ES-I3 (cell line): ENCODE measurements around the gene MMRN1.

ENCODE experiments used
- H3K36me3 ChIP-seq: 2 replicates; pipeline ENCODE4 v1.6.1; 2013; ENCODE audit warnings: mild to moderate bottlenecking, low read length, control low read depth, moderate library complexity; ENCODE audit not compliant: insufficient read depth
- H3K4me1 ChIP-seq: 2 replicates; pipeline ENCODE4 v1.6.1; 2013; ENCODE audit warnings: mild to moderate bottlenecking, control low read depth, low read length; ENCODE audit not compliant: insufficient read depth
- H3K9ac ChIP-seq: 2 replicates; pipeline ENCODE4 v1.6.1; 2013; ENCODE audit warnings: low read depth, mild to moderate bottlenecking, low read length, moderate library complexity
- H3K9me3 ChIP-seq: 2 replicates; pipeline ENCODE4 v1.6.1; 2013; ENCODE audit warnings: mild to moderate bottlenecking, low read length, moderate library complexity; ENCODE audit not compliant: control insufficient read depth, insufficient read depth

The MMRN1 gene, protein sequence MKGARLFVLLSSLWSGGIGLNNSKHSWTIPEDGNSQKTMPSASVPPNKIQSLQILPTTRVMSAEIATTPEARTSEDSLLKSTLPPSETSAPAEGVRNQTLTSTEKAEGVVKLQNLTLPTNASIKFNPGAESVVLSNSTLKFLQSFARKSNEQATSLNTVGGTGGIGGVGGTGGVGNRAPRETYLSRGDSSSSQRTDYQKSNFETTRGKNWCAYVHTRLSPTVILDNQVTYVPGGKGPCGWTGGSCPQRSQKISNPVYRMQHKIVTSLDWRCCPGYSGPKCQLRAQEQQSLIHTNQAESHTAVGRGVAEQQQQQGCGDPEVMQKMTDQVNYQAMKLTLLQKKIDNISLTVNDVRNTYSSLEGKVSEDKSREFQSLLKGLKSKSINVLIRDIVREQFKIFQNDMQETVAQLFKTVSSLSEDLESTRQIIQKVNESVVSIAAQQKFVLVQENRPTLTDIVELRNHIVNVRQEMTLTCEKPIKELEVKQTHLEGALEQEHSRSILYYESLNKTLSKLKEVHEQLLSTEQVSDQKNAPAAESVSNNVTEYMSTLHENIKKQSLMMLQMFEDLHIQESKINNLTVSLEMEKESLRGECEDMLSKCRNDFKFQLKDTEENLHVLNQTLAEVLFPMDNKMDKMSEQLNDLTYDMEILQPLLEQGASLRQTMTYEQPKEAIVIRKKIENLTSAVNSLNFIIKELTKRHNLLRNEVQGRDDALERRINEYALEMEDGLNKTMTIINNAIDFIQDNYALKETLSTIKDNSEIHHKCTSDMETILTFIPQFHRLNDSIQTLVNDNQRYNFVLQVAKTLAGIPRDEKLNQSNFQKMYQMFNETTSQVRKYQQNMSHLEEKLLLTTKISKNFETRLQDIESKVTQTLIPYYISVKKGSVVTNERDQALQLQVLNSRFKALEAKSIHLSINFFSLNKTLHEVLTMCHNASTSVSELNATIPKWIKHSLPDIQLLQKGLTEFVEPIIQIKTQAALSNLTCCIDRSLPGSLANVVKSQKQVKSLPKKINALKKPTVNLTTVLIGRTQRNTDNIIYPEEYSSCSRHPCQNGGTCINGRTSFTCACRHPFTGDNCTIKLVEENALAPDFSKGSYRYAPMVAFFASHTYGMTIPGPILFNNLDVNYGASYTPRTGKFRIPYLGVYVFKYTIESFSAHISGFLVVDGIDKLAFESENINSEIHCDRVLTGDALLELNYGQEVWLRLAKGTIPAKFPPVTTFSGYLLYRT

GRCh38 chr4:89894649-89895550 is at the start of gene MMRN1:
Gene MMRN1, plus strand, starts transcription at chr4:89894854. Its CDS starts 118 bp downstream, at chr4:89894972.
- no peak within 1 kb of the TSS for H3K9ac ChIP-seq
- no peaks in the 10 kb centered on the region for H3K36me3 ChIP-seq
- H3K9me3 ChIP-seq, result no peaks in the 10 kb centered on the region
- peaks cover 4% of the 10 kb centered on the region; the same call in 1 of the 2 replicates for H3K4me1 ChIP-seq

GRCh38 chr4:89847571-89848325 is 46.9 kb upstream of the MMRN1 start:
- no peaks in the 10 kb centered on the region for H3K36me3 ChIP-seq
- no peak overlapping the region for H3K9ac ChIP-seq
- no peaks in the 10 kb centered on the region for H3K4me1 ChIP-seq
- H3K9me3 ChIP-seq, result 0 out of 2 replicates have a peak, but pooled peaks cover 2% of the 10 kb centered on the region

GRCh38 chr4:89855236-89855635 is 39.4 kb upstream of the MMRN1 start:
- peaks cover 4% of the 10 kb centered on the region; the same call in 1 of the 2 replicates for H3K9me3 ChIP-seq
- no peaks in the 10 kb centered on the region for H3K36me3 ChIP-seq
- no peaks in the 10 kb centered on the region for H3K4me1 ChIP-seq
- H3K9ac ChIP-seq, result no peak overlapping the region

DNA sequence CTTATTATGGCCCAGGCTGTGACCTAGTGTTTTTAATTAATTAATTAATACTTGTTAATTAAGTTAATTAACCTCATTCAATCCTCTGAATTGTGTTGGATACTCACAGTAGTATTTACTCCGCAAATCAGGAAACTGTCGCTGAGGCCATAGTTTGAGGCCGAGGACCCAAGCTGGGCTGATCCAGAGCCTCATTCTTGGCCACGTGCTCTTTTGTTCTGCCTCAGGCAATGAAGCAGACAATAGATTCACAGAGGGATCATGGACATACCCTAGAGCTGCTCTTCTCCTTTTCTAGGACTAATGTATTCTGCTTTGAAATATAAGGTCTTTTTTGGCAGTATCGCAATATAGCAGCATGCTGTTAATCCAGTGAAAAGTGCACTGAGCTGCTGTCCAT is 33.7 kb upstream of the MMRN1 start:
- Histone ChIP-seq H3K4me1 (no peaks in the 10 kb centered on the region), H3K9me3 (peaks cover 2% of the 10 kb centered on the region; the same call in 1 of the 2 replicates), H3K9ac (no peak overlapping the region), H3K36me3 (no peaks in the 10 kb centered on the region)

GRCh38 chr4:89863533-89863932 is 31.1 kb upstream of the MMRN1 start:
- Histone ChIP-seq H3K9ac (no peak overlapping the region), H3K36me3 (no peaks in the 10 kb centered on the region), H3K9me3 (no peaks in the 10 kb centered on the region), H3K4me1 (no peaks in the 10 kb centered on the region)

- 0 out of 2 replicates have a peak, but pooled peaks cover 3% of the 10 kb centered on the region for H3K4me1 ChIP-seq
- no peak overlapping the region for H3K9ac ChIP-seq
- no peaks in the 10 kb centered on the region for H3K36me3 ChIP-seq
- H3K9me3 ChIP-seq, result no peaks in the 10 kb centered on the region
Observed at GRCh38 chr4:89868276-89868675, 26.4 kb upstream of the MMRN1 start.

- Histone ChIP-seq H3K36me3 (no peaks in the 10 kb centered on the region), H3K9ac (no peak overlapping the region), H3K9me3 (no peaks in the 10 kb centered on the region), H3K4me1 (0 out of 2 replicates have a peak, but pooled peaks cover 3% of the 10 kb centered on the region)
Observed at GRCh38 chr4:89868999-89869589, 25.6 kb upstream of the MMRN1 start.

DNA sequence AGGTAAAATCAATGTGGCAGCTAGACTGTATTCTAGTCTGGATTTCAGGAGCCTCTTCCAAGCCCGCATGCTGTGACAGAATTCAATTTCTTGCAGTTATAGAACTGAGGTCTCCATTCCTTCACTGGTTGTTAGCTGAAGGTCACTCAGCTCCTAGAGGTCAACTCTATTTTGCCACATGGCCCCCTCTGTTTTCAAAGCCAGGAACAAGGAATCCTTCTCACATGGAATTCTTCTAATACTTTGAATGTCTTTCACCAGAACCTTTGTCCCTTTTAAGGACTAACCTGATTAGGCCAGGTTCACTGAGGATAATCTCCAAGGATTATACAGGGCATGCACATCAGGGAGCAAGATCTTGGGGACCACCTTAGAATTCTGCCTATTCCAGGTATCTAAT is 23.4 kb upstream of the MMRN1 start:
- Histone ChIP-seq H3K4me1 (0 out of 2 replicates have a peak, but pooled peaks cover 3% of the 10 kb centered on the region), H3K36me3 (no peaks in the 10 kb centered on the region), H3K9me3 (no peaks in the 10 kb centered on the region), H3K9ac (no peak overlapping the region)

DNA sequence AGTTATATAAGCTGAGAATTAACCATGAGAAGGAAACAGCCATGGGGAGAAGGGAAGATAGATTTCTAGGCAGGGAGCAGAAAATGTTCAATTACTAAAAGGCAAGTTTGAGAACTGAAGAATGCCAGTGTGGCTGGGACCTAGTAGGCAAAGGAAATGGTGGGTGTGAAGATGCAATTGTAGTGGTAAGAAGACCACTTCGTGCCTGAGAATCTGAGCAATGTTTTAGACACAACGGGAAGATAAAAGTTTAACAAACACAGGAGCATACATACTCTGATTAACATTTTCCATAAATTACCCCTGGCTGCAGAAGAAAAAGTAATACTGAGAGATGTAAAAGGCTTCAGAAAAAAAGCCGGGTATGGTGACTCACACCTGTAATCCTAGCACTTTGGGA is 18.1 kb upstream of the MMRN1 start:
- no peak overlapping the region for H3K9ac ChIP-seq
- H3K9me3 ChIP-seq, result no peaks in the 10 kb centered on the region
- no peaks in the 10 kb centered on the region for H3K36me3 ChIP-seq
- 0 out of 2 replicates have a peak, but pooled peaks cover 3% of the 10 kb centered on the region for H3K4me1 ChIP-seq

DNA sequence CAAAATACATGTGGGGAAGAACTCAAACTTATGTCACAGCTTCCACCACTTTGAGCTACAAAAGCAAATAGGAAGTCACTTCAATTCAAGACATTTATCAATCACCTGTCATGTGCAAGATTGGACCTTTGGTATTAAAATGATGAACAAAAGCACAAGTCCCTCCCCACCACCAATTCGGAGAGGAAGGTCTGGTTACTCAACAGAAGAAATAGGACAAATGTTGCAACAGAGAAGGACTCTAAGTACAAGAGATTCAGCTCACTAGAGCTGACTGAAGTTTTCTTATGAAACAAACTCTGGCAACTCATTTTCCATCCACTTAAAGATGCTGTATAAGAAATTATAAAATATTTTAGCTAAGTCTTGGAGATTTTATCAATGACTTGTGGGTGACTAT is 16.0 kb upstream of the MMRN1 start:
- Histone ChIP-seq H3K9ac (no peak overlapping the region), H3K9me3 (no peaks in the 10 kb centered on the region), H3K36me3 (no peaks in the 10 kb centered on the region), H3K4me1 (0 out of 2 replicates have a peak, but pooled peaks cover 3% of the 10 kb centered on the region)

GRCh38 chr4:89879215-89879614 is 15.4 kb upstream of the MMRN1 start:
- no peaks in the 10 kb centered on the region for H3K9me3 ChIP-seq

DNA sequence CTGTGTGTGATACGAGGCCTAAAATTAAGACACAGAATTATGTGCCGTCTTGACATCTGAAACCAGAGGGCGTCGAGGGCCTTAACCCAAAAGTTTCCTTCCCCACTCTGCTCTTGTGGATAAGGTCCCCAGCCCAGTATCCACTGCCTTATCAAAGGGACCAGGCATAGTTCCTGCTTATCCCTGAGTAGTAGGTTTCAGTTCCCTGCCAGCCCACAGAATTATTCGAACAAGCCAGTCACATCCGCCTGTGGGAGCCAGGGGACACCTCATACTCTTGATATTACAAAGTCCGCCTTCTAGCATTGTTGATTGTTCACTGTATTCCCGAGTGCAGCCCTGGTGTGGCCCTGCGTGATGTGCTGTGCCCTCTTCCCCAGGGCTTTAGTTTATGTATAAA is 5.4 kb upstream of the MMRN1 start:
- Histone ChIP-seq H3K36me3 (no peaks in the 10 kb centered on the region), H3K4me1 (no peaks in the 10 kb centered on the region), H3K9ac (no peak overlapping the region), H3K9me3 (no peaks in the 10 kb centered on the region)

More at GRCh38 chr4:89879215-89879614, 15.4 kb upstream of the MMRN1 start:
- Histone ChIP-seq H3K4me1 (0 out of 2 replicates have a peak, but pooled peaks cover 3% of the 10 kb centered on the region), H3K36me3 (no peaks in the 10 kb centered on the region), H3K9ac (no peak overlapping the region)
